ENCODE measurements around the gene BMPER. TPM values are rescaled to one million over a fixed set of nuclear protein-coding genes. Genes with fewer than 3 reads are reported as not detected.

The BMPER gene
- total RNA-seq, 1 experiment from 2014 or later = not detected

GRCh38 chr7:34108165-34108564 is 202.8 kb downstream of the BMPER start:
- no peaks in the 10 kb centered on the region for H3K4me1 ChIP-seq (ENCODE audit: low read length)
- no peak overlapping the region for H3K4me3 ChIP-seq (ENCODE audit: low read length)
- no peak overlapping the region for H3K4me2 ChIP-seq (ENCODE audit: low read depth, low read length, poor library complexity, severe bottlenecking)
- H3K27me3 ChIP-seq (ENCODE audit: low read length) = no peaks in the 10 kb centered on the region
- H3K79me2 ChIP-seq (ENCODE audit: low read length) = no peaks in the 10 kb centered on the region
- H3K9me2 ChIP-seq (replicated peaks; ENCODE audit: insufficient read depth, low read length) = no peaks in the 10 kb centered on the region
- DNase-seq = no peak
- no peak overlapping the region for H3K27ac ChIP-seq (ENCODE audit: low read length)
- H2AFZ ChIP-seq (ENCODE audit: low read length) = no peak overlapping the region
- no peaks in the 10 kb centered on the region for H4K20me1 ChIP-seq (ENCODE audit: insufficient read depth, low read depth, low read length)
- H3K36me3 ChIP-seq (ENCODE audit: insufficient read depth, low read length) = no peaks in the 10 kb centered on the region
- H3K9ac ChIP-seq (ENCODE audit: low read length) = no peak overlapping the region
- H3K9me3 ChIP-seq (ENCODE audit: low read length) = no peaks in the 10 kb centered on the region

- Histone ChIP-seq H4K20me1 (ENCODE audit: insufficient read depth, low read depth, low read length) (no peaks in the 10 kb centered on the region), H3K27me3 (ENCODE audit: low read length) (no peaks in the 10 kb centered on the region), H3K9ac (ENCODE audit: low read length) (no peak overlapping the region), H3K4me2 (ENCODE audit: low read depth, low read length, poor library complexity, severe bottlenecking) (no peak overlapping the region), H3K79me2 (ENCODE audit: low read length) (no peaks in the 10 kb centered on the region), H3K36me3 (ENCODE audit: insufficient read depth, low read length) (no peaks in the 10 kb centered on the region), H3K4me3 (ENCODE audit: low read length) (no peak overlapping the region), H3K4me1 (ENCODE audit: low read length) (no peaks in the 10 kb centered on the region), H2AFZ (ENCODE audit: low read length) (no peak overlapping the region), H3K9me3 (ENCODE audit: low read length) (no peaks in the 10 kb centered on the region), H3K9me2 (replicated peaks; ENCODE audit: insufficient read depth, low read length) (no peaks in the 10 kb centered on the region), H3K27ac (ENCODE audit: low read length) (no peak overlapping the region)
- DNase-seq = no peak
Measured at GRCh38 chr7:34109936-34110780, 204.8 kb downstream of the BMPER start.

- Histone ChIP-seq H3K4me2 (ENCODE audit: low read depth, low read length, poor library complexity, severe bottlenecking) (no peak overlapping the region), H3K79me2 (ENCODE audit: low read length) (no peaks in the 10 kb centered on the region)
Measured at GRCh38 chr7:34111031-34111430, 205.7 kb downstream of the BMPER start.

GRCh38 chr7:34115503-34115902 is 210.2 kb downstream of the BMPER start:
- H3K36me3 ChIP-seq (ENCODE audit: insufficient read depth, low read length) = no peaks in the 10 kb centered on the region
- no peaks in the 10 kb centered on the region for H3K79me2 ChIP-seq (ENCODE audit: low read length)
- no peak overlapping the region for H3K9ac ChIP-seq (ENCODE audit: low read length)
- H3K4me3 ChIP-seq (ENCODE audit: low read length) = no peak overlapping the region
- H2AFZ ChIP-seq (ENCODE audit: low read length) = no peak overlapping the region
- H3K9me3 ChIP-seq (ENCODE audit: low read length) = no peaks in the 10 kb centered on the region
- no peaks in the 10 kb centered on the region for H3K27me3 ChIP-seq (ENCODE audit: low read length)
- no peaks in the 10 kb centered on the region for H3K4me1 ChIP-seq (ENCODE audit: low read length)
- H4K20me1 ChIP-seq (ENCODE audit: insufficient read depth, low read depth, low read length) = no peaks in the 10 kb centered on the region
- DNase-seq = no peak
- no peak overlapping the region for H3K4me2 ChIP-seq (ENCODE audit: low read depth, low read length, poor library complexity, severe bottlenecking)
- no peaks in the 10 kb centered on the region for H3K9me2 ChIP-seq (replicated peaks; ENCODE audit: insufficient read depth, low read length)
- H3K27ac ChIP-seq (ENCODE audit: low read length) = no peak overlapping the region

More at GRCh38 chr7:34111031-34111430, 205.7 kb downstream of the BMPER start:
- H4K20me1 ChIP-seq (ENCODE audit: insufficient read depth, low read depth, low read length) = no peaks in the 10 kb centered on the region
- H3K4me1 ChIP-seq (ENCODE audit: low read length) = no peaks in the 10 kb centered on the region
- H3K9me2 ChIP-seq (replicated peaks; ENCODE audit: insufficient read depth, low read length) = no peaks in the 10 kb centered on the region
- H3K9me3 ChIP-seq (ENCODE audit: low read length) = no peaks in the 10 kb centered on the region
- no peak overlapping the region for H3K27ac ChIP-seq (ENCODE audit: low read length)
- no peak for DNase-seq
- H3K27me3 ChIP-seq (ENCODE audit: low read length) = no peaks in the 10 kb centered on the region
- no peak overlapping the region for H2AFZ ChIP-seq (ENCODE audit: low read length)
- no peaks in the 10 kb centered on the region for H3K36me3 ChIP-seq (ENCODE audit: insufficient read depth, low read length)
- no peak overlapping the region for H3K9ac ChIP-seq (ENCODE audit: low read length)
- no peak overlapping the region for H3K4me3 ChIP-seq (ENCODE audit: low read length)

- Histone ChIP-seq H3K4me3 (ENCODE audit: low read length) (no peak overlapping the region), H3K36me3 (ENCODE audit: insufficient read depth, low read length) (no peaks in the 10 kb centered on the region), H3K27ac (ENCODE audit: low read length) (no peak overlapping the region), H3K9me2 (replicated peaks; ENCODE audit: insufficient read depth, low read length) (no peaks in the 10 kb centered on the region), H4K20me1 (ENCODE audit: insufficient read depth, low read depth, low read length) (no peaks in the 10 kb centered on the region), H3K9ac (ENCODE audit: low read length) (no peak overlapping the region), H3K9me3 (ENCODE audit: low read length) (no peaks in the 10 kb centered on the region), H3K4me1 (ENCODE audit: low read length) (no peaks in the 10 kb centered on the region), H3K79me2 (ENCODE audit: low read length) (no peaks in the 10 kb centered on the region), H2AFZ (ENCODE audit: low read length) (no peak overlapping the region), H3K4me2 (ENCODE audit: low read depth, low read length, poor library complexity, severe bottlenecking) (no peak overlapping the region), H3K27me3 (ENCODE audit: low read length) (no peaks in the 10 kb centered on the region)
- no peak for DNase-seq
Measured at GRCh38 chr7:34117573-34117972, 212.2 kb downstream of the BMPER start.

GRCh38 chr7:34121366-34121765 is 216.0 kb downstream of the BMPER start:
- H3K36me3 ChIP-seq (ENCODE audit: insufficient read depth, low read length) = no peaks in the 10 kb centered on the region
- no peak overlapping the region for H3K4me2 ChIP-seq (ENCODE audit: low read depth, low read length, poor library complexity, severe bottlenecking)
- H3K4me3 ChIP-seq (ENCODE audit: low read length) = no peak overlapping the region
- DNase-seq = no peak
- peaks cover 15% of the 10 kb centered on the region for H3K9me3 ChIP-seq (ENCODE audit: low read length)
- H4K20me1 ChIP-seq (ENCODE audit: insufficient read depth, low read depth, low read length) = no peaks in the 10 kb centered on the region
- H2AFZ ChIP-seq (ENCODE audit: low read length) = no peak overlapping the region
- H3K27ac ChIP-seq (ENCODE audit: low read length) = no peak overlapping the region
- H3K9me2 ChIP-seq (replicated peaks; ENCODE audit: insufficient read depth, low read length) = no peaks in the 10 kb centered on the region
- H3K4me1 ChIP-seq (ENCODE audit: low read length) = no peaks in the 10 kb centered on the region
- H3K27me3 ChIP-seq (ENCODE audit: low read length) = no peaks in the 10 kb centered on the region
- no peaks in the 10 kb centered on the region for H3K79me2 ChIP-seq (ENCODE audit: low read length)
- H3K9ac ChIP-seq (ENCODE audit: low read length) = no peak overlapping the region

DNA sequence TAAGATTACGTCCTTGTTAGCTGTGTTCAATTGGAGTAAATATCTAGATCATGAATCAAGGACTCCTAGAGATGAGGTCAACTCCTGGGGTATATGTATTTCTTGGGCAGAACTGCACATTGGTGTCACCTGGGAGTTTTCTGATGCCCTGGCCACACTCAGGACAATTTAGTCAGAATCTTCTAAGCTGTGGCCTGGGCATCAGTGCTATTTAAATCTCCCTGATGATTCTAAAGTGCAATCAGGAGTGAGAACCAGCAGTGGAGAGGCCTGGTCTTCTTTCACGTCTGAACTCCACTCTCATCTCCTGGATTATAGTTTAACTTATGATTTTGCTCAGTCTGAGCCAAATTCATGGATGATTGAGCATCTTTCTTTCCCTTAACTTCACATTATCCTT is 218.0 kb downstream of the BMPER start:
- no peak overlapping the region for H2AFZ ChIP-seq (ENCODE audit: low read length)
- no peaks in the 10 kb centered on the region for H3K9me2 ChIP-seq (replicated peaks; ENCODE audit: insufficient read depth, low read length)

GRCh38 chr7:34124765-34125164 is 219.4 kb downstream of the BMPER start:
- no peak overlapping the region for H3K4me2 ChIP-seq (ENCODE audit: low read depth, low read length, poor library complexity, severe bottlenecking)
- no peaks in the 10 kb centered on the region for H4K20me1 ChIP-seq (ENCODE audit: insufficient read depth, low read depth, low read length)
- H3K9me2 ChIP-seq (replicated peaks; ENCODE audit: insufficient read depth, low read length) = no peaks in the 10 kb centered on the region
- H3K36me3 ChIP-seq (ENCODE audit: insufficient read depth, low read length) = no peaks in the 10 kb centered on the region
- DNase-seq = no peak
- H3K27me3 ChIP-seq (ENCODE audit: low read length) = no peaks in the 10 kb centered on the region
- no peak overlapping the region for H3K9ac ChIP-seq (ENCODE audit: low read length)
- H3K9me3 ChIP-seq (ENCODE audit: low read length) = peaks cover 15% of the 10 kb centered on the region
- no peak overlapping the region for H3K4me3 ChIP-seq (ENCODE audit: low read length)
- no peaks in the 10 kb centered on the region for H3K79me2 ChIP-seq (ENCODE audit: low read length)
- H3K27ac ChIP-seq (ENCODE audit: low read length) = no peak overlapping the region
- no peaks in the 10 kb centered on the region for H3K4me1 ChIP-seq (ENCODE audit: low read length)
- no peak overlapping the region for H2AFZ ChIP-seq (ENCODE audit: low read length)

More for the DNA sequence above, 218.0 kb downstream of the BMPER start:
- H3K9me3 ChIP-seq (ENCODE audit: low read length) = peaks cover 15% of the 10 kb centered on the region
- no peak overlapping the region for H3K4me2 ChIP-seq (ENCODE audit: low read depth, low read length, poor library complexity, severe bottlenecking)
- H3K4me1 ChIP-seq (ENCODE audit: low read length) = no peaks in the 10 kb centered on the region
- H3K27ac ChIP-seq (ENCODE audit: low read length) = no peak overlapping the region
- no peaks in the 10 kb centered on the region for H3K27me3 ChIP-seq (ENCODE audit: low read length)
- no peaks in the 10 kb centered on the region for H3K79me2 ChIP-seq (ENCODE audit: low read length)
- H3K4me3 ChIP-seq (ENCODE audit: low read length) = no peak overlapping the region
- no peak overlapping the region for H3K9ac ChIP-seq (ENCODE audit: low read length)
- no peaks in the 10 kb centered on the region for H3K36me3 ChIP-seq (ENCODE audit: insufficient read depth, low read length)
- no peaks in the 10 kb centered on the region for H4K20me1 ChIP-seq (ENCODE audit: insufficient read depth, low read depth, low read length)
- DNase-seq = no peak
